ENCODE measurements around the gene KIAA1671. TPM values are rescaled to one million over a fixed set of nuclear protein-coding genes. Genes with fewer than 3 reads are reported as not detected.

Gene KIAA1671
- total RNA-seq, 1 experiment from 2014 or later: 68.1 TPM

DNA sequence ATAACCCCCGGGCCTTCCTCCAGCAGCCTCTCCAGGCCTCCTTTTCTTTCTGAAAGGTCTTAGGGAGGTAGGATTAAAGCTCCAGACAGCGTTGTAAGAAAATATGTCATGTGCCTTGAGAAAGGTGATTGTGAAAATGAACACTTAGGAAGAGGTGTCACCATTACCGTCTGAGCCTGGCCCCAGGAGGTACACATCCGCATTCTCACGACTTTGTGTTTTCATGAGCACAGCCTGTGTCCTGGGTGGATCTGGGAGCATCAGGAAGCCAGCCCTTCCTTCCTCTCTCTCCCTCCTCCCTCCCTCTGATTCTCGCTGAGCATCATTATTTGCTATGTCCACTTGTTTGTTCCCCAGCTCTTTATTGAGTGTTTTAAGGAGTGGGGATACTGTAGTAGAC lies 142.1 kb downstream of the KIAA1671 start:
- H3K27ac Mint-ChIP-seq (ENCODE audit: low read depth, unreplicated experiment): no peak overlapping the region

DNA sequence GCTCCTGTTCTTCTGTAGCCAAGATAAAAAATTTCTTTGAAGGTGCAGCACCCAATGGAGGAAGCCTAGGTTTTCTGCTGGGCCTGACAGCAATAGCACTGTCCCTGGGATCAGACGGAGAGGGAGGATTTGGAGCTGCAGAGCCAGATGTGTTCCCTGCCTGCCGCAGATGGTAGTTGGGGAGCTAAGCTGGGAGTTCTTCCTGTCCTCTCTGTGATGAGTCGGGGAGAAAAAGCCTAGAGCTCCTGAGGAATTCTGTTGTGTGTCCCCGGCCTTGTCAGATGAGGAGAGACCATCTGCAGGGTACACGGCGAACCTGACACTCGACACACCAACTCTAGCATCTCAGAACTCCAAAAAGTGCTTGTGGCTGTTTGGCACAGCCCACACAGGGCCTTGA lies 143.4 kb downstream of the KIAA1671 start:
- Mint-ChIP-seq H3K4me3 (ENCODE audit: unreplicated experiment) (no peak overlapping the region), H3K4me1 (ENCODE audit: insufficient read depth, unreplicated experiment) (peaks cover 11% of the 10 kb centered on the region), H3K9me3 (ENCODE audit: unreplicated experiment) (no peaks in the 10 kb centered on the region), H3K36me3 (ENCODE audit: insufficient read depth, unreplicated experiment) (peaks cover 35% of the 10 kb centered on the region), H3K27ac (ENCODE audit: low read depth, unreplicated experiment) (no peak overlapping the region), H3K27me3 (ENCODE audit: insufficient read depth, unreplicated experiment) (no peaks in the 10 kb centered on the region)
- no TSS peak for BruUV-seq (replicated peaks)
- intact Hi-C loops (cut with micrococcal nuclease): no loop called here
- ChIA-PET POLR2A (no interaction called here), CTCF (no interaction called here)
- DNase-seq (ENCODE audit: unreplicated experiment): no peak
- TF ChIP-seq, protein P1, sequence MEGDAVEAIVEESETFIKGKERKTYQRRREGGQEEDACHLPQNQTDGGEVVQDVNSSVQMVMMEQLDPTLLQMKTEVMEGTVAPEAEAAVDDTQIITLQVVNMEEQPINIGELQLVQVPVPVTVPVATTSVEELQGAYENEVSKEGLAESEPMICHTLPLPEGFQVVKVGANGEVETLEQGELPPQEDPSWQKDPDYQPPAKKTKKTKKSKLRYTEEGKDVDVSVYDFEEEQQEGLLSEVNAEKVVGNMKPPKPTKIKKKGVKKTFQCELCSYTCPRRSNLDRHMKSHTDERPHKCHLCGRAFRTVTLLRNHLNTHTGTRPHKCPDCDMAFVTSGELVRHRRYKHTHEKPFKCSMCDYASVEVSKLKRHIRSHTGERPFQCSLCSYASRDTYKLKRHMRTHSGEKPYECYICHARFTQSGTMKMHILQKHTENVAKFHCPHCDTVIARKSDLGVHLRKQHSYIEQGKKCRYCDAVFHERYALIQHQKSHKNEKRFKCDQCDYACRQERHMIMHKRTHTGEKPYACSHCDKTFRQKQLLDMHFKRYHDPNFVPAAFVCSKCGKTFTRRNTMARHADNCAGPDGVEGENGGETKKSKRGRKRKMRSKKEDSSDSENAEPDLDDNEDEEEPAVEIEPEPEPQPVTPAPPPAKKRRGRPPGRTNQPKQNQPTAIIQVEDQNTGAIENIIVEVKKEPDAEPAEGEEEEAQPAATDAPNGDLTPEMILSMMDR (IDR thresholded peaks at IDR 0.05; ENCODE audit: unreplicated experiment): no peak

More for the DNA sequence above, 142.1 kb downstream of the KIAA1671 start:
- CTCF ChIA-PET: interaction anchor here (0.6 to 0.7 kb wide), 3 partner anchors 15 to 611 kb away, joined by 3 read pairs; no protein-coding TSS in a partner anchor
- peaks cover 11% of the 10 kb centered on the region for H3K4me1 Mint-ChIP-seq (ENCODE audit: insufficient read depth, unreplicated experiment)
- intact Hi-C loops (cut with micrococcal nuclease): no loop called here
- no peak for DNase-seq (ENCODE audit: unreplicated experiment)
- H3K27me3 Mint-ChIP-seq (ENCODE audit: insufficient read depth, unreplicated experiment): no peaks in the 10 kb centered on the region
- H3K9me3 Mint-ChIP-seq (ENCODE audit: unreplicated experiment): no peaks in the 10 kb centered on the region
- TF ChIP-seq, protein P1 (IDR thresholded peaks at IDR 0.05; ENCODE audit: unreplicated experiment): no peak
- H3K36me3 Mint-ChIP-seq (ENCODE audit: insufficient read depth, unreplicated experiment): peaks cover 47% of the 10 kb centered on the region
- POLR2A ChIA-PET: no interaction called here
- no peak overlapping the region for H3K4me3 Mint-ChIP-seq (ENCODE audit: unreplicated experiment)
- no TSS peak for BruUV-seq (replicated peaks)

DNA sequence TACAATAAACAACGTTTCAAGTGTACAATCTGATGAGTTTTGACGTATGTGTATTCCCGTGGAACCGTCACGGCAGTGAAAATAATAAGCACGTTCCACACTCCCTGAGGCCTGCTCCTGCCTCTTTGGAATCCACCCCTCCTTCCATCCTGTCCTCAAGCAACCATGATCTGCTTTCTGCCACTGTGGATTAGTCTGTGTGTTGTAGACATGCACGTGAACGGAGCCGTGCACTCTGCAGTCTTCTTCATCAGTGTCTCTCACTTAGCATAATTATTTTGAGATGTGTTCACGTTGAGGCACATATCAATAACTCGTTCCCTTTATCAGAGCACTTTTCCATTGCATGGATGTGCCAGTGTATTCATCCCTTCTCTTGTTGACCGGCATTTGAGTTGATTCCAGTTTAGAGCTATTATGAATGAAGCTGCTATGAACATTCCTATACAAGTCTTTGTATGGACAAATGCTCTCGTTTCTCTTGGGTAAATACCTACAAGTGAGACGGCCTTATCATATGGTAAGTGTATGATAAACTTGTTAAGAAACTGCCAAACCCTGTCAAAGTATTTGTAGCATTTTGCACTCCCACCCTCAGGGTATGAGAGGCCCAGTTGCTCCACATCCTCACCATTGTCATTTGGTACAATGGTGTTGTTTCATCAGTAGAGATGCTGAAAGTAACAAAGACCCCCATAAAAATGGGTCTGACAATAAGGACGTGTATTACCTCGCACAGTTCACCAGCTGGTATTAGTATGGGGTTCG lies 144.3 kb downstream of the KIAA1671 start:
- CTCF ChIA-PET: no interaction called here
- no peak for DNase-seq (ENCODE audit: unreplicated experiment)
- H3K36me3 Mint-ChIP-seq (ENCODE audit: insufficient read depth, unreplicated experiment): peaks cover 35% of the 10 kb centered on the region
- H3K9me3 Mint-ChIP-seq (ENCODE audit: unreplicated experiment): no peaks in the 10 kb centered on the region
- no TSS peak for BruUV-seq (replicated peaks)
- peaks cover 9% of the 10 kb centered on the region for H3K4me1 Mint-ChIP-seq (ENCODE audit: insufficient read depth, unreplicated experiment)
- no peak overlapping the region for H3K27ac Mint-ChIP-seq (ENCODE audit: low read depth, unreplicated experiment)
- intact Hi-C loops (cut with micrococcal nuclease): no loop called here
- TF ChIP-seq, protein P1 (IDR thresholded peaks at IDR 0.05; ENCODE audit: unreplicated experiment): no peak
- no peak overlapping the region for H3K4me3 Mint-ChIP-seq (ENCODE audit: unreplicated experiment)
- H3K27me3 Mint-ChIP-seq (ENCODE audit: insufficient read depth, unreplicated experiment): no peaks in the 10 kb centered on the region
- POLR2A ChIA-PET: no interaction called here

DNA sequence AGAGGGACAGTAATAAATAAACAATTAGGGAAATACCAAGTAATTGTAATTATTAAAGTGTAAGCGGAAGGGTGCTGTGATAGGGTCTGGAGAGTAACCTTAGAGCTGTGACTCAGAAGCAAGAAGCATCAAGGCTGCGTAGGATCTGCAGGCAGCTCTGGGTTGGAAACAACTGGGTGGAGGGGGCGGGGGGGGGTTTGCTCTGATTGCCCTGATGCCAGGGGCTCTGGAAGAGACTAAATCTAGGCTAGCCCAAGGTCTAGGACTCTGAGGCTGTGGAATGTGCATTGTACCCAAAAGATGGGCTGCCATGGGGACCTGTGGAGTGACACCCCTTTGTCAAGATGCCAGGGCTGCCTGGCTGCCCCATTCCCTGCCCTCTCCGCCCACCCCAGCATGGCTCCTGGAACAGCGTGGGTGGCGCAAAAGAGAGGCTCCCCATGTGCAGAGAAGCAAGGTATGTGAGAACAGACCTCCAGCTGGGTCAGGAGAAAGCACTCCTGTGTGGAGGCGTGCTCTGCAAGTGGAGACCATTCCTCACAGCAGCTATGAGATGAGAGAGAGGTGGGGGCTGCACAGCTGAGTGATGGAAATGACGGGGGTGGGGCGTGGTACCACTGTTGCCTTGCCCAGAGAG lies 146.0 kb downstream of the KIAA1671 start:
- intact Hi-C loops (cut with micrococcal nuclease): no loop called here
- TF ChIP-seq, protein P1 (IDR thresholded peaks at IDR 0.05; ENCODE audit: unreplicated experiment): no peak
- peaks cover 44% of the 10 kb centered on the region for H3K36me3 Mint-ChIP-seq (ENCODE audit: insufficient read depth, unreplicated experiment)
- H3K27me3 Mint-ChIP-seq (ENCODE audit: insufficient read depth, unreplicated experiment): no peaks in the 10 kb centered on the region
- CTCF ChIA-PET: interaction anchor here (1.1 kb wide), 1 partner anchor 16 kb away, joined by 3 read pairs; no protein-coding TSS in a partner anchor
- no peak for DNase-seq (ENCODE audit: unreplicated experiment)
- POLR2A ChIA-PET: no interaction called here
- H3K9me3 Mint-ChIP-seq (ENCODE audit: unreplicated experiment): no peaks in the 10 kb centered on the region
- no TSS peak for BruUV-seq (replicated peaks)
- H3K4me3 Mint-ChIP-seq (ENCODE audit: unreplicated experiment): no peak overlapping the region
- no peak overlapping the region for H3K27ac Mint-ChIP-seq (ENCODE audit: low read depth, unreplicated experiment)
- peaks cover under 1% of the 10 kb centered on the region for H3K4me1 Mint-ChIP-seq (ENCODE audit: insufficient read depth, unreplicated experiment)

Measured in MCF 10A (cell line).